ENCODE data around the gene MTUS2.

GRCh38 chr13:29421118-29421517 lies 601.0 kb downstream of the MTUS2 start:
- TF ChIP-seq CTCF (conservative IDR thresholded peaks at IDR 0.05; ENCODE audit: low read depth, low read length) (no peak), EZH2phosphoT487 (IDR thresholded peaks at IDR 0.05; ENCODE audit: borderline replicate concordance, low read length) (no peak)
